K562 (cell line): ENCODE measurements around the gene MXRA7. TPM values are rescaled to one million over a fixed set of nuclear protein-coding genes. Genes with fewer than 3 reads are reported as not detected.

Experiments used
- ATAC-seq: fragments of 200-7000 bp; cut with Tn5 transposase; 3 replicates; pipeline ENCODE4 v1.9.1; 2020; ENCODE audit warnings: moderate library complexity
- BruUV-seq: library from RNA; stranded (reverse); fragments of 400-500 nt; replicated peaks from 2 replicates; lab custom pipeline; 2021; lab: Mats Ljungman, UMichigan
- CTCF ChIA-PET: fragments of 300-600 bp; formaldehyde crosslinking; extraction: SDS; loops from one replicate; lab custom pipeline; 2021; ENCODE audit warnings: low intra/inter-chr PET ratio; lab: Yijun Ruan, JAX
- POLR2A ChIA-PET: fragments of 300-600, 350-650 bp; sonication (Branson Sonifier 250); formaldehyde crosslinking; extraction: SDS; loops from one replicate; lab custom pipeline; 2021; ENCODE audit warnings: antibody characterized with exemption, inconsistent platforms; lab: Yijun Ruan, JAX
- DNase-seq, 4 experiments: peaks; one replicate each; pipeline versions ENCODE4 v3.0.0 to v3.0.0-alpha.2; 2011 to 2018; ENCODE audit warnings: low spot score in 3 of 4, mixed read lengths in 3 of 4; ENCODE audit errors: extremely low read depth in 1 of 4
- FAIRE-seq: peaks from 2 replicates; lab custom pipeline; 2011; peaks lifted over from hg19 to GRCh38; lab: Jason Lieb, UNC
- H2AFZ ChIP-seq: 2 replicates; pipeline ENCODE4 v1.6.0; 2011; ENCODE audit warnings: low read depth, low read length, control low read depth, inconsistent platforms
- H3K27ac ChIP-seq: fragments of 200-600 bp; 3 replicates; pipeline ENCODE4 v1.8.0; 2011; ENCODE audit warnings: low read depth, mild to moderate bottlenecking, control low read depth, inconsistent platforms, low read length, moderate library complexity, mixed read lengths; ENCODE audit errors: extremely low read depth
- H3K27me3 ChIP-seq, 2 experiments: fragments of 300-600 bp in 1 of 2; 2 replicates in 1 of 2; 3 replicates in 1 of 2; pipeline versions ENCODE4 v1.6.0 to v1.8.0; 2011; ENCODE audit warnings: inconsistent platforms in 2 of 2, low read length in 2 of 2, mild to moderate bottlenecking in 1 of 2, mixed read lengths in 1 of 2, moderate library complexity in 1 of 2; ENCODE audit not compliant: control insufficient read depth in 2 of 2, insufficient read depth in 2 of 2
- H3K36me3 ChIP-seq: fragments of 300-600 bp; 3 replicates; pipeline ENCODE4 v1.8.0; 2011; ENCODE audit warnings: mild to moderate bottlenecking, low read length, inconsistent platforms; ENCODE audit not compliant: control insufficient read depth, insufficient read depth
- H3K4me1 ChIP-seq, 2 experiments: fragments of 200-600 bp in 1 of 2; replicated peaks in 1 of 2; 2 replicates in 1 of 2; 3 replicates in 1 of 2; pipeline versions ENCODE4 v1.5.1 to v1.8.0; 2011; ENCODE audit warnings: inconsistent platforms in 2 of 2, low read length in 2 of 2, mild to moderate bottlenecking in 1 of 2, mixed read lengths in 1 of 2, moderate library complexity in 1 of 2; ENCODE audit not compliant: control insufficient read depth in 2 of 2, insufficient read depth in 2 of 2
- H3K4me2 ChIP-seq: 2 replicates; pipeline ENCODE4 v1.6.1; 2011; ENCODE audit warnings: low read length, control low read depth, inconsistent platforms, mixed read lengths; ENCODE audit not compliant: insufficient read depth
- H3K4me3 ChIP-seq: fragments of 200-600 bp; sonication (generic), shearing (Covaris generic); 2 replicates; pipeline ENCODE4 v1.5.1; 2016; ENCODE audit warnings: control low read depth, inconsistent platforms
- H3K79me2 ChIP-seq: fragments of 200-600 bp; 3 replicates; pipeline ENCODE4 v1.8.0; 2011; ENCODE audit warnings: low read length, inconsistent platforms; ENCODE audit not compliant: control insufficient read depth, insufficient read depth
- H3K9ac ChIP-seq, 2 experiments: 2 replicates each; pipeline versions ENCODE4 v1.6.0 to v1.6.1; 2011; ENCODE audit warnings: low read depth in 2 of 2, low read length in 2 of 2, control low read depth in 1 of 2, inconsistent platforms in 1 of 2, mild to moderate bottlenecking in 1 of 2, mixed read lengths in 1 of 2; ENCODE audit not compliant: insufficient read depth in 1 of 2
- H3K9me1 ChIP-seq: one replicate; pipeline ENCODE4 v1.6.0; 2011; ENCODE audit warnings: inconsistent platforms, mild to moderate bottlenecking, low read length, moderate library complexity; ENCODE audit not compliant: control insufficient read depth, insufficient read depth
- H3K9me3 ChIP-seq: replicated peaks from 2 replicates; pipeline ENCODE4 v1.5.1; 2011; ENCODE audit warnings: low read depth, low read length, inconsistent platforms; ENCODE audit not compliant: control insufficient read depth, insufficient read depth
- H4K20me1 ChIP-seq: replicated peaks from 2 replicates; pipeline ENCODE4 v1.6.1; 2011; ENCODE audit warnings: low read length, inconsistent platforms, mixed read lengths; ENCODE audit not compliant: control insufficient read depth, insufficient read depth
- WGBS: fragments of 100-300 bp; shearing (Covaris generic); methylation state at CpG from one replicate; pipeline ENCODE4 v1.1.6; 2016; ENCODE audit warnings: low coverage, mixed read lengths; ENCODE audit not compliant: insufficient coverage; ENCODE audit errors: missing lambda C conversion rate; 5-methylcytosine and 5-hydroxymethylcytosine counted together
- in situ Hi-C: fragments of 300-500 bp; cut with MboI; formaldehyde crosslinking; loops from 4 replicates; pipeline ENCODE4 v1.15.0; 2018; ENCODE audit warnings: inconsistent platforms, mixed read lengths
- intact Hi-C: fragments of 100-400 bp; cut with micrococcal nuclease; formaldehyde crosslinking; loops from 2 replicates; pipeline ENCODE4 v1.14.2; 2022
- polyA plus RNA-seq, 8 experiments: library from polyadenylated mRNA; depleted of rRNA in 4 of 8; stranded (reverse) in 5 of 8; unstranded in 3 of 8; fragments of >200 nt; fragmentation: Nextera tagmentation in 2 of 8; fragmentation: Illumina TruSeq in 1 of 8; extraction: Ambion mirVana in 2 of 8; extraction: Trizol in 1 of 8; gene quantifications; 2 replicates each; pipeline versions ENCODE4 v1.2.1 to v1.2.3, GENCODE V29; 2011 to 2014; ENCODE audit warnings: inconsistent platforms in 1 of 8, missing spikeins in 1 of 8
- total RNA-seq, 7 experiments: library from RNA; depleted of rRNA in 6 of 7; stranded (reverse); fragments of >200 nt in 6 of 7; fragmentation: Illumina TruSeq in 2 of 7; extraction: Trizol in 2 of 7; gene quantifications; 2 replicates each; pipeline versions ENCODE4 v1.2.1 to v1.2.3, GENCODE V29; 2011 to 2021; ENCODE audit warnings: low replicate concordance in 1 of 7
- TF ChIP-seq, protein P1 (sequence below), 2 experiments: fragments of 250-450 bp in 1 of 2; fragments of 450-650 bp in 1 of 2; sonication (Bioruptor Pico) in 1 of 2; IDR thresholded peaks; 2 replicates each; pipeline versions ENCODE4 v1.6.1 to v1.8.0; 2016 to 2021; ENCODE audit warnings: mild to moderate bottlenecking in 2 of 2, moderate library complexity in 2 of 2, missing compliant biosample characterization in 1 of 2, missing genetic modification characterization in 1 of 2
- TF ChIP-seq, protein P2 (sequence below), 2 experiments: IDR thresholded peaks; 2 replicates each; pipeline ENCODE4 v1.6.1; 2011; ENCODE audit warnings: borderline replicate concordance in 1 of 2, control low read depth in 1 of 2, low read depth in 1 of 2, low read length in 1 of 2, mild to moderate bottlenecking in 1 of 2, mixed read lengths in 1 of 2, moderate library complexity in 1 of 2; ENCODE audit not compliant: insufficient read depth in 1 of 2, insufficient read length in 1 of 2, poor library complexity in 1 of 2, severe bottlenecking in 1 of 2; ENCODE audit errors: extremely low read depth in 1 of 2
- TF ChIP-seq, protein P3 (sequence below): fragments of 450-650 bp; IDR thresholded peaks from 2 replicates; pipeline ENCODE4 v1.6.1; 2018; ENCODE audit not compliant: partially characterized antibody

Gene MXRA7
- total and polyA plus RNA-seq, 9 of the 15 experiments (the other 6 are each of a cell fraction or from before 2014, with no cell fraction given) = 2.6 to 38.4 (median 14.3) TPM

DNA sequence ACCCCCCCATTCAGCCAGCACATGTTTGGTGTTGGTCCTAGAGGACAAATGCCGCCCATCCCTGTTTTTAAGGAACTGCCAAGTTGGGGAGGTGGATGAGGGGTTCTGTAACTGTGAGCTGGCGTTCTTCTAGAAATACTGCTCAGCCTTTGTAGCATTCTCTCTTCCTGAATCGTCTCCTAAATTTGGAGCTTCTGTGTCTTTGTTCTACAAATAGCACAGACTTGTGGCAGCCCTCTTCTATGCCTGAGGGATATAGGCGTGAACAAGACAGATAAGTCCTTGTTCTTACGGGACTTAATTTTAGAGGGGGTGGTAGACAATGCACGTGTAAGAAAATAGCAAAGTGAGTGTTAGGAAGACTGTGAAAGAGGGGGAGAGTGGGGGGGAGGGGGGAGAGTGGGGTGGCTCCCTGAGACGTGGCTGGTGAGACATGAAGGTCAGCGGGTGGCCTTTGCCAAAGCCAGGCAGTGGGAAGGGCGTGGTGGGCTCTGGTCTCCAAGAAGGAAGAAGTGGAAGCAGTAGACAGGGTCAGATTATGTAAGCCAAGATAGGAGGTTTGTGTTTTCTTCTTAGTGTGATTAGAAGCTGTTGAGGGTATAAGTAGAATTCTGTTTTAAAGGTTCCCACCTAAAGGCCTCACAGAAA lies 37.1 kb upstream of the MXRA7 start:
- in situ Hi-C loops = no loop called here
- H3K9me1 ChIP-seq = no peaks in the 10 kb centered on the region
- no peak overlapping the region for H2AFZ ChIP-seq
- TF ChIP-seq, protein P1, sequence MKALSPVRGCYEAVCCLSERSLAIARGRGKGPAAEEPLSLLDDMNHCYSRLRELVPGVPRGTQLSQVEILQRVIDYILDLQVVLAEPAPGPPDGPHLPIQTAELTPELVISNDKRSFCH (CRISPR knock-in tag; IDR thresholded peaks at IDR 0.05) = no peak
- TF ChIP-seq, protein P1 (tag; IDR thresholded peaks at IDR 0.05) = no peak
- TF ChIP-seq, protein P2, sequence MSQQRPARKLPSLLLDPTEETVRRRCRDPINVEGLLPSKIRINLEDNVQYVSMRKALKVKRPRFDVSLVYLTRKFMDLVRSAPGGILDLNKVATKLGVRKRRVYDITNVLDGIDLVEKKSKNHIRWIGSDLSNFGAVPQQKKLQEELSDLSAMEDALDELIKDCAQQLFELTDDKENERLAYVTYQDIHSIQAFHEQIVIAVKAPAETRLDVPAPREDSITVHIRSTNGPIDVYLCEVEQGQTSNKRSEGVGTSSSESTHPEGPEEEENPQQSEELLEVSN (IDR thresholded peaks at IDR 0.05; ENCODE audit: borderline replicate concordance in 1 of 2, extremely low read depth in 1 of 2, insufficient read depth in 1 of 2, insufficient read length in 1 of 2, low read depth in 1 of 2, low read length in 1 of 2, poor library complexity in 1 of 2, severe bottlenecking in 1 of 2) = peak in 1 of 2 experiments; percentile 8
- TF ChIP-seq, protein P3, sequence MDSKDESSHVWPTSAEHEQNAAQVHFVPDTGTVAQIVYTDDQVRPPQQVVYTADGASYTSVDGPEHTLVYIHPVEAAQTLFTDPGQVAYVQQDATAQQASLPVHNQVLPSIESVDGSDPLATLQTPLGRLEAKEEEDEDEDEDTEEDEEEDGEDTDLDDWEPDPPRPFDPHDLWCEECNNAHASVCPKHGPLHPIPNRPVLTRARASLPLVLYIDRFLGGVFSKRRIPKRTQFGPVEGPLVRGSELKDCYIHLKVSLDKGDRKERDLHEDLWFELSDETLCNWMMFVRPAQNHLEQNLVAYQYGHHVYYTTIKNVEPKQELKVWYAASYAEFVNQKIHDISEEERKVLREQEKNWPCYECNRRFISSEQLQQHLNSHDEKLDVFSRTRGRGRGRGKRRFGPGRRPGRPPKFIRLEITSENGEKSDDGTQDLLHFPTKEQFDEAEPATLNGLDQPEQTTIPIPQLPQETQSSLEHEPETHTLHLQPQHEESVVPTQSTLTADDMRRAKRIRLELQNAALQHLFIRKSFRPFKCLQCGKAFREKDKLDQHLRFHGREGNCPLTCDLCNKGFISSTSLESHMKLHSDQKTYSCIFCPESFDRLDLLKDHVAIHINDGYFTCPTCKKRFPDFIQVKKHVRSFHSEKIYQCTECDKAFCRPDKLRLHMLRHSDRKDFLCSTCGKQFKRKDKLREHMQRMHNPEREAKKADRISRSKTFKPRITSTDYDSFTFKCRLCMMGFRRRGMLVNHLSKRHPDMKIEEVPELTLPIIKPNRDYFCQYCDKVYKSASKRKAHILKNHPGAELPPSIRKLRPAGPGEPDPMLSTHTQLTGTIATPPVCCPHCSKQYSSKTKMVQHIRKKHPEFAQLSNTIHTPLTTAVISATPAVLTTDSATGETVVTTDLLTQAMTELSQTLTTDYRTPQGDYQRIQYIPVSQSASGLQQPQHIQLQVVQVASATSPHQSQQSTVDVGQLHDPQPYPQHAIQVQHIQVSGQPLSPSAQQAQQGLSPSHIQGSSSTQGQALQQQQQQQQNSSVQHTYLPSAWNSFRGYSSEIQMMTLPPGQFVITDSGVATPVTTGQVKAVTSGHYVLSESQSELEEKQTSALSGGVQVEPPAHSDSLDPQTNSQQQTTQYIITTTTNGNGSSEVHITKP = no peak
- POLR2A ChIA-PET = interaction anchor here (1.0 to 2.7 kb wide), 3 partner anchors 7 to 16 kb away, joined by 3 to 31 read pairs (median 5); partner anchors contain the start of genes MFSD11 and SRSF2
- no peaks in the 10 kb centered on the region for H3K9me3 ChIP-seq
- CTCF ChIA-PET = no interaction called here
- H3K36me3 ChIP-seq = peaks cover 43% of the 10 kb centered on the region
- no peak for ATAC-seq
- WGBS = 65% methylated on average over 6 of the region's 9 CpGs
- peak overlapping the region; percentile 18; the same call in 1 of the 2 replicates for H3K4me2 ChIP-seq
- no peak for FAIRE-seq
- intact Hi-C loops = no loop called here
- DNase-seq = peak in 2 of 4 experiments; percentile 5 to 17
- no peak overlapping the region for H3K4me3 ChIP-seq
- no peaks in the 10 kb centered on the region for H4K20me1 ChIP-seq
- no peaks in the 10 kb centered on the region for H3K27me3 ChIP-seq
- H3K27ac ChIP-seq = no peak overlapping the region
- no peaks in the 10 kb centered on the region for H3K79me2 ChIP-seq
- no TSS peak for BruUV-seq
- H3K9ac ChIP-seq = peak overlapping the region in 1 of 2 experiments; percentile 55; a peak in 1 of 4 replicates
- H3K4me1 ChIP-seq = no peaks in the 10 kb centered on the region; a peak in 2 of 5 replicates
